Vagina (tissue), 2 donors: ENCODE data around the gene CAND1. TPM values are rescaled to one million over a fixed set of nuclear protein-coding genes. Genes with fewer than 3 reads are reported as not detected.

Experiments used
- DNase-seq, 2 donors: peaks; one replicate each; pipeline ENCODE4 v3.0.0-alpha.2; 2017; ENCODE audit errors: extremely low spot score in 2 of 2
- H3K27ac ChIP-seq: fragments of 200-600 bp; sonication (generic); one replicate; pipeline ENCODE4 v1.5.1; 2019
- H3K27me3 ChIP-seq: fragments of 200-600 bp; sonication (generic); one replicate; pipeline ENCODE4 v1.5.1; 2019
- H3K36me3 ChIP-seq, 2 donors: fragments of 200-600 bp; sonication (generic); one replicate each; pipeline ENCODE4 v1.5.1; 2017 to 2019
- H3K4me1 ChIP-seq: fragments of 200-600 bp; sonication (generic); one replicate; pipeline ENCODE4 v1.5.1; 2019
- H3K4me3 ChIP-seq, 2 donors: fragments of 200-600 bp; sonication (generic); 1 replicate in 1 of 2; 2 replicates in 1 of 2; pipeline ENCODE4 v1.5.1; 2016 to 2019
- H3K9me3 ChIP-seq: fragments of 200-600 bp; sonication (generic); one replicate; pipeline ENCODE4 v1.5.1; 2019
- CTCF ChIP-seq, 3 experiments: fragments of 450-650 bp in 2 of 3; fragments of 200-600 bp in 1 of 3; sonication (generic) in 1 of 3; IDR thresholded peaks; one replicate each; pipeline ENCODE4 v1.5.1; 2017 to 2019; ENCODE audit warnings: antibody characterized with exemption in 3 of 3, mild to moderate bottlenecking in 2 of 3, moderate library complexity in 2 of 3
- POLR2A ChIP-seq, 2 donors: fragments of 450-650 bp; IDR thresholded peaks; one replicate each; pipeline ENCODE4 v1.6.1; 2017; ENCODE audit warnings: antibody characterized with exemption in 2 of 2, mild to moderate bottlenecking in 2 of 2, moderate library complexity in 2 of 2
- POLR2AphosphoS5 ChIP-seq, 2 donors: sonication (generic); formaldehyde crosslinking; IDR thresholded peaks; one replicate each; pipeline ENCODE4 v1.9.0; 2017; ENCODE audit warnings: antibody characterized with exemption in 2 of 2, mild to moderate bottlenecking in 2 of 2, low read depth in 1 of 2; ENCODE audit not compliant: insufficient read depth in 1 of 2
- intact Hi-C: fragments of 100-400 bp; cut with DNase I; formaldehyde crosslinking; loops from one replicate; pipeline ENCODE4 v1.15.1; 2023
- total RNA-seq: library from RNA; depleted of rRNA; stranded (reverse); fragments of >200 nt; gene quantifications from one replicate; pipeline ENCODE4 v1.2.3, GENCODE V29; 2016

Gene CAND1
- total RNA-seq, 1 donor from 2014 or later: 68.0 TPM

GRCh38 chr12:67284561-67284960 lies 15.4 kb downstream of the CAND1 start:
- TF ChIP-seq CTCF (IDR thresholded peaks at IDR 0.05) (no peak), POLR2A (IDR thresholded peaks at IDR 0.05) (no peak), POLR2AphosphoS5 (IDR thresholded peaks at IDR 0.05; ENCODE audit: insufficient read depth in 1 of 2, low read depth in 1 of 2) (no peak)
- intact Hi-C loops: no loop called here
- H3K27ac ChIP-seq: no peak overlapping the region
- H3K36me3 ChIP-seq: peaks cover 0 to 6% of the 10 kb centered on the region in 2 donors
- no peak overlapping the region for H3K4me3 ChIP-seq
- H3K27me3 ChIP-seq: no peaks in the 10 kb centered on the region
- DNase-seq: no peak
- peaks cover 19% of the 10 kb centered on the region for H3K4me1 ChIP-seq
- no peaks in the 10 kb centered on the region for H3K9me3 ChIP-seq

GRCh38 chr12:67286257-67286656 lies 17.1 kb downstream of the CAND1 start:
- H3K4me3 ChIP-seq: no peak overlapping the region
- no peak overlapping the region for H3K27ac ChIP-seq
- no peak for TF ChIP-seq POLR2AphosphoS5 (IDR thresholded peaks at IDR 0.05; ENCODE audit: insufficient read depth in 1 of 2, low read depth in 1 of 2)
- TF ChIP-seq CTCF (IDR thresholded peaks at IDR 0.05): no peak
- TF ChIP-seq POLR2A (IDR thresholded peaks at IDR 0.05): no peak
- intact Hi-C loops: no loop called here
- H3K36me3 ChIP-seq: peaks cover 0 to 6% of the 10 kb centered on the region in 2 donors
- H3K9me3 ChIP-seq: no peaks in the 10 kb centered on the region
- peaks cover 2% of the 10 kb centered on the region for H3K4me1 ChIP-seq
- no peaks in the 10 kb centered on the region for H3K27me3 ChIP-seq
- no peak for DNase-seq

GRCh38 chr12:67287311-67287710 lies 18.2 kb downstream of the CAND1 start:
- Histone ChIP-seq H3K27ac (no peak overlapping the region), H3K9me3 (no peaks in the 10 kb centered on the region), H3K36me3 (peaks cover 0 to 1% of the 10 kb centered on the region in 2 donors), H3K27me3 (no peaks in the 10 kb centered on the region), H3K4me1 (no peaks in the 10 kb centered on the region), H3K4me3 (no peak overlapping the region)
- no peak for DNase-seq
- TF ChIP-seq POLR2AphosphoS5 (IDR thresholded peaks at IDR 0.05; ENCODE audit: insufficient read depth in 1 of 2, low read depth in 1 of 2) (no peak), CTCF (IDR thresholded peaks at IDR 0.05) (no peak), POLR2A (IDR thresholded peaks at IDR 0.05) (no peak)
- intact Hi-C loops: no loop called here

DNA sequence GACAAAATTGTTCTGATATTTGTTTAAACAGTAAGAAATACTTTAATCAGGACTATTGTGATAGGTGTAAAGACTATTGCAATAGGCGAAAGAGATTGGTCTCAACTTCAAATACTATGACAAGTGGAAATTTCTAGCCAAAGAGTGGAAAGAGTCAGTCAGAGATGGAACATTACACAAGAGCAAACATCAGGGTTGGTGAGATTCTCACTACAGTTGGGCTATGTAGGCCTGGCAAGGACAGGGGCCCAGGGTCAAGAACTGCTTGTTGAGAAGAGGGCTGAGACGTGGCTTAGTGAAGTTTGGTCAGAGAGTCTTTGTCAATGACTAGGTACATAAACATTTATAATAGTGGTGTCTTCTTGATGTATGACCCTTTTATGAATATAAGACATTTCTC lies 19.4 kb downstream of the CAND1 start:
- no peaks in the 10 kb centered on the region for H3K27me3 ChIP-seq
- H3K4me3 ChIP-seq: no peak overlapping the region
- no peaks in the 10 kb centered on the region for H3K4me1 ChIP-seq
- intact Hi-C loops: no loop called here
- TF ChIP-seq CTCF (IDR thresholded peaks at IDR 0.05) (no peak), POLR2AphosphoS5 (IDR thresholded peaks at IDR 0.05; ENCODE audit: insufficient read depth in 1 of 2, low read depth in 1 of 2) (no peak), POLR2A (IDR thresholded peaks at IDR 0.05) (no peak)
- DNase-seq: no peak
- no peak overlapping the region for H3K27ac ChIP-seq
- H3K9me3 ChIP-seq: no peaks in the 10 kb centered on the region
- no peaks in the 10 kb centered on the region for H3K36me3 ChIP-seq

- DNase-seq: no peak
- H3K9me3 ChIP-seq: no peaks in the 10 kb centered on the region
- H3K4me3 ChIP-seq: no peak overlapping the region
- H3K27ac ChIP-seq: no peak overlapping the region
- intact Hi-C loops: no loop called here
- H3K27me3 ChIP-seq: no peaks in the 10 kb centered on the region
- H3K36me3 ChIP-seq: peaks cover 0 to 10% of the 10 kb centered on the region in 2 donors
- no peaks in the 10 kb centered on the region for H3K4me1 ChIP-seq
- TF ChIP-seq POLR2AphosphoS5 (IDR thresholded peaks at IDR 0.05; ENCODE audit: insufficient read depth in 1 of 2, low read depth in 1 of 2) (no peak), CTCF (IDR thresholded peaks at IDR 0.05) (no peak), POLR2A (IDR thresholded peaks at IDR 0.05) (no peak)
Observed at GRCh38 chr12:67290378-67290777, 21.2 kb downstream of the CAND1 start.
